T follicular helper cell (primary cell): ENCODE results near the gene MUC3A.

Source experiments
- DNase-seq: peaks from one replicate; pipeline ENCODE4 v3.0.0-alpha.2; 2020; ENCODE audit warnings: low read depth

MUC3A gene

GRCh38 chr7:100944138-100944537 lies 5.2 kb upstream of the MUC3A start:
- no peak for DNase-seq

GRCh38 chr7:100946111-100946510 lies 3.2 kb upstream of the MUC3A start:
- DNase-seq, result no peak

- DNase-seq, result no peak
Observed at GRCh38 chr7:100946766-100947365, 2.5 kb upstream of the MUC3A start.

DNA sequence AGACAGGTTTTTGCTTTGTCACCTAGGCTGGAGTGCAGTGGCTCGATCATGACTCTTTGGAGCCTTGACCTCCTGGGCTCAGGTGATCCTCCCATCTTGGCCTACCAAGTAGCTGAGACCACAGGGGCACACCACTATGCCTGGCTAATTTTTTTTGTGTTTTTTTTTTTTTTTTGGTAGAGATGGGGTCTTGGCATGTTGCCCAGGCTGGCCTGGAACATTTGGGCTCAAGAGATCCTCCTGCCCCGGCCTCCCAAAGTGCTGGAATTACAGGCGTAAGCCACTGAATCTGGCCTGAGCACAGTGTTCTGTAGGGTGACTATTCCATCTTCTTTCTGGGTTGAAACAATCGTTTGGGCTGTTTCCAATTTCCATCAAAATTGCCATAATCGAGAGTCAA lies 1.5 kb upstream of the MUC3A start:
- DNase-seq, result no peak

DNA sequence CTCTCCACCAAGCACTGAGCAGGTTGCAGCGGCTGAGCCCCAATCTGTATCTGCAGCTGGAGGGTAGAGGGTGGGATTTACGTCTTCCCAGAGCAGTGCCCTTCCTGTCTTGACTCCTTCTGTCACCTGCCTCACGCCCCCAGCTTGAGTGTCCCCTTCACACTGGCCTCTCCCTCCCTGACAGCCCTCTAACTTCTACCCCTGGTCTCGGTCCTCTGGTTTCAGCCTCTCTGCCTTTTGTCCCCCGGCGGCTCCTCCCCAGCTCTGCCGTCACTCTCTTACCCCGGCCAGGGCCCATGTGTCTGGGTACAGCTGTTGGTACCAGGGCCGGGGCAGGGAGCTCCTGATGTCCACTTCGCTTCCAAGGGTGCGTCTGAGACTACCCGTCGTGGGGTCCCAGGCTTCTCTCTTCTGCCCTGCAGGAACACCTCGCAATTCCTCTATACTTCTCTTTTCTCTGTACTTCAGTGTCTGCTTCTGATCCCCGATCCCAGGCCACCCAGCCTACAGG lies 654 bp downstream of the MUC3A start:
- DNase-seq, result no peak

- DNase-seq, result no peak
Observed at GRCh38 chr7:100951172-100951571, 1.8 kb downstream of the MUC3A start.

DNA sequence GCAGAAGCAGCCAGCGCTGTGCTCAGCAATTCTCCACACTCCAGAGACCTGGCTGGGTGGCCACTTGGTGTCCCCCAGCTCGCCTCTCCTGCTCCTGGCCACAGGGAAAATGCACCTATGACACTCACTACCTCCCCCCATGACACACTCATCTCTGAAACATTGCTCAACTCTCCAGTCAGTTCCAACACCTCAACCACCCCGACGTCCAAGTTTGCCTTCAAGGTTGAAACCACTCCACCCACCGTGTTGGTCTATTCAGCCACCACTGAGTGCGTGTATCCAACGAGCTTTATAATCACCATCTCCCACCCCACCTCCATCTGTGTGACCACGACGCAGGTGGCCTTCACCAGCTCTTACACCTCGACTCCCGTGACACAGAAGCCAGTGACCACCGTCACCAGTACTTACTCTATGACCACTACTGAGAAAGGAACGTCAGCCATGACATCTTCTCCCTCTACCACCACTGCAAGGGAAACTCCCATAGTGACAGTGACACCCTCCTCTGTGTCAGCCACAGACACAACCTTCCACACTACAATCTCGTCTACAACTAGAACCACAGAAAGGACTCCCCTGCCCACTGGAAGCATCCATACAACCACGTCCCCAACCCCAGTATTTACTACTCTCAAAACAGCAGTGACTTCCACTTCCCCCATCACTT lies 2.7 kb downstream of the MUC3A start:
- DNase-seq, result no peak

DNA sequence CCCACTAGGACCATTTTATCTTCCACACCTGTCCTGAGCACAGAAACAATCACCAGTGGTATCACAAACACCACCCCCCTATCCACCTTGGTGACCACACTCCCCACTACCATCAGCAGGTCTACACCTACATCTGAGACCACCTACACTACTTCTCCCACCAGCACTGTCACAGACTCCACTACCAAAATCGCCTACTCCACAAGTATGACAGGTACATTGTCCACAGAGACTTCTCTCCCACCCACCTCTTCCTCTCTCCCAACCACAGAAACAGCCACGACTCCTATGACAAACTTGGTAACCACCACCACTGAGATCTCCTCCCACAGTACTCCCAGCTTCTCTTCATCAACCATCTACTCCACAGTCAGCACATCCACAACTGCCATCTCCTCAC lies 3.3 kb downstream of the MUC3A start:
- no peak for DNase-seq

DNA sequence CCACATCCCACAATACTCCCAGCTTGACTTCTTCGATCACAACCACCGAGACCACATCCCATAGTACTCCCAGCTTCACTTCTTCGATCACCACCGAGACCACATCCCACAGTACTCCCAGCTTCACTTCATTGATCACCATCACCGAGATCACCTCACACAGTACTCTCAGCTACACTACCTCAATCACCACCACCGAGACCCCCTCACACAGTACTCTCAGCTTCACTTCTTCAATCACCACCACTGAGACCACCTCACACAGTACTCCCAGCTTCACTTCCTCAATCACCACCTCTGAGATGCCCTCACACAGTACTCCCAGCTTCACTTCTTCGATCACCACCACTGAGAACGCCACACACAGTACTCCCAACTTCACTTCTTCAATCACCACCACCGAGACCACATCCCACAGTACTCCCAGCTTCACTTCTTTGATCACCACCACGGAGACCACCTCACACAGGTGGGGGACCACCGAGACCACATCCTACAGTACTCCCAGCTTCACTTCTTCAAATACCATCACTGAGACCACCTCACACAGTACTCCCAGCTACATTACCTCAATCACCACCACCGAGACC lies 8.6 kb downstream of the MUC3A start:
- no peak for DNase-seq

DNA sequence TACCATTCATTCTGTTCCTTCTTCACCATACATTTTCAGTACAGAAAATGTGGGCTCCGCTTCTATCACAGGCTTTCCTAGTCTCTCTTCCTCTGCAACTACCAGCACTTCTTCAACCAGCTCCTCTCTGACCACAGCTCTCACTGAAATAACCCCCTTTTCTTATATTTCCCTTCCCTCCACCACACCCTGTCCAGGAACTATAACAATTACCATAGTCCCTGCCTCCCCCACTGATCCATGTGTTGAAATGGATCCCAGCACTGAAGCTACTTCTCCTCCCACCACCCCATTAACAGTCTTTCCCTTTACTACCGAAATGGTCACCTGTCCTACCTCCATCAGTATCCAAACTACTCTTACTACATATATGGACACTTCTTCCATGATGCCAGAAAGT lies 10.6 kb downstream of the MUC3A start:
- DNase-seq, result no peak

GRCh38 chr7:100962537-100962936 lies 13.2 kb downstream of the MUC3A start:
- DNase-seq, result no peak

DNA sequence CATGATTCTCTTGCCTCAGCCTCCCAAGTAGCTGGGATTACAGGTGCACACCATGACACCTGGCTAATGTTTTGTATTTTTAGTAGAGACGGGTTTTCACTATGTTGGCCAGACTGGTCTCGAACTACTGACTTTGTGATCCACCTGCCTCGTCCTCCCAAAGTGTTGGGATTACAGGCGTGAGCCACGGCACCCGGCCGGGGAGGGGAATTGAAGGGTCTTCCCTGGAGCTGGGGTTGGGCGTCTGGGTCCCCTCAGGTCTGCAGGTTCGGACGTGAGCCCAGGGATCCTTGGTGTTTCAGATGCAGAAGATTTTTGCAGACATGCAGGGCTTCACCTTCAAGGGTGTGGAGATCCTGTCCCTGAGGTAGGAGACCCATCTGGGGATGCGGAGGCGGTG lies 14.1 kb downstream of the MUC3A start:
- DNase-seq, result no peak

- no peak for DNase-seq
Observed at GRCh38 chr7:100963874-100964273, 14.5 kb downstream of the MUC3A start.

GRCh38 chr7:100964630-100965029 lies 15.3 kb downstream of the MUC3A start:
- no peak for DNase-seq

DNA sequence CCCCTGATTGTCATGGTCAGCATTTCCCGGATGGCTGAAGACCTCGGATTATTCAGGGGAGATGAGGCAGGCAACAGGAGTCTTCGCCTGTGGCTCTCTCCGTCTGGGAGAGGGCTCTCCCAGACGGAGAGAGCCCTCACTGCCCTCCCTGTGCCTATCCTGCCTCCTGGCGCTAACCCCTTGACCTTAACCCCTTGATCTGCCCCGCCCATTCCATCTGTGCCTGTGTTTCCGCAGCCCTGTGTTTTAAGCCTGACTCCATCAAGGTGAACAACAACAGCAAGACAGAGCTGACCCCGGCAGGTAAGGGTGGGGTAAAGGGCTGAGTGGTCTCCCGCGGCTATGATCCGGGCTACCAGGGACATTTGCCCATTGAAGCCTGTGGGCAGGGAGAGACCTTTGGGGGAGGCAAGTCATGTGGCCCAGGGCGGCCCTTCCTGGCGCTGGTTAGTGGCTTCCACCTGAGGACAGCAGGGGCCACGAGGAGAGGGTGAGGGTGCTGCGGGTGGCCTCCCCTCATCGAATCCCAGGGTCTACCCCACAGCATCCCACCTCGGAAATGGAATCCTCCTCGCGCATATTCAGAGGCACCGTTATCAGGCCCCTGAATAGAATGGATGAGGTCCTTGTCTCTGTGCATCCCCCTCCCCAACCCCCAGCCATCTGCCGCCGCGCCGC lies 15.8 kb downstream of the MUC3A start:
- no peak for DNase-seq

GRCh38 chr7:100965723-100966541 lies 16.6 kb downstream of the MUC3A start:
- peak; percentile 50 for DNase-seq

DNA sequence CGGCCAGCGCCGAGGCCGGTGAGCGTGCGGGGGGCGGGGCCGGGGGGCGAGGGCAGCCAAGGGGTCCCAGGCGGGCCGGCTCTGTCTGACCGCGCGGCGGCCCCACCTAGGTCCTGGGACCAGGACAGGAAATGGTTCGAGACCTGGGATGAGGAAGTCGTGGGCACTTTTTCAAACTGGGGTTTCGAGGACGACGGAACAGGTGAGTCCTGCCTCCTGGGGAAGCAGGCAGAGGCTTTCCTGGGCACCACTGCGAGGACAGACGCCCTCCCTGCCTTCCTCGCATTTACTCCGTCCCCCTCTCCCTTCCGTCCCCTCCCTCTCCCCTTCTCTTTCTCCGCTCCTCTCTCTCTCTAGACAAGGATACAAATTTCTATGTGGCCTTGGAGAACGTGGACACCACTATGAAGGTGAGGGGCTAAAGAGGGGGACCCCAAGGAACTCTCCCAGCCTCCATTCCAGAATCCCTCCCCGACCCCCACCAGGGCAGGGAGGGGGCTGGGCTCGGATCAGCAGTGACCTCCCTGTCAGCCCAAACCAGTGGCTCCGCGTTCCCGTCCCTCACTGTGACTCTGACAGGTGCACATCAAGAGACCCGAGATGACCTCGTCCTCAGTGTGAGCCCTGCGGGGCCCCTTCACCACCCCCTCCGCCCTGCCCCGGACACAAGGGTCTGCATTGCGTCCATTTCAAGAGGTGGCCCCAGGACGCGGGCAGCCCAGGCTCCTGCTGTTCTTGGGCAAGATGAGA lies 17.4 kb downstream of the MUC3A start:
- DNase-seq, result no peak

DNA sequence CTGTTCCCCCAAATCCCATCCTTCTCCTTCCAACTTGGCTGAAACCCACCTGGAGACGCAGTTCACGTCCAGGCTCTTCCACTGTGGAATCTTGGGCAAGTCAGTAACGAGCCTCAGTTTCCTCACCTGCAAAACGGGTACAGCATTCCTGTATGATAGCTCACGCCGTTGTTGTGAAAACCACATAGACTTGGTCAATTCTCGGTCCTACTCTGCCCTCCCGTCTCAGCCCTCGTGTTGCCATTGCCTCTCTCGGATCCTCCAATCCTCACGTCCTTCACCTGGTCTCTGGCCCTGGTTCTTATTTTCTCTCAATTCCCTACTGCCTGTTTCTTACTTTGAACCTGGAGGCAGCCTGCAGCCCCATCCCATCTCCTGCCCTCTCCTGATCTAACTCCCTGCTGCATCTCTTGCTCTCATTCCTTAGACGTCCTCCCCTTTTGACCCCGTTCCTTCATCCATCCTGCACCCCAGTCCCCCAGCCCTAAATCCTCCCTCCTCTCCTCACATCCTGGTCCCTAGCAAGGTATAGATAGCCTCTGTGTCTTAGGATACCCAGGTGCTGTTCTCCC lies 18.0 kb downstream of the MUC3A start:
- DNase-seq, result no peak

GRCh38 chr7:100968031-100968430 lies 18.7 kb downstream of the MUC3A start:
- DNase-seq, result no peak

DNA sequence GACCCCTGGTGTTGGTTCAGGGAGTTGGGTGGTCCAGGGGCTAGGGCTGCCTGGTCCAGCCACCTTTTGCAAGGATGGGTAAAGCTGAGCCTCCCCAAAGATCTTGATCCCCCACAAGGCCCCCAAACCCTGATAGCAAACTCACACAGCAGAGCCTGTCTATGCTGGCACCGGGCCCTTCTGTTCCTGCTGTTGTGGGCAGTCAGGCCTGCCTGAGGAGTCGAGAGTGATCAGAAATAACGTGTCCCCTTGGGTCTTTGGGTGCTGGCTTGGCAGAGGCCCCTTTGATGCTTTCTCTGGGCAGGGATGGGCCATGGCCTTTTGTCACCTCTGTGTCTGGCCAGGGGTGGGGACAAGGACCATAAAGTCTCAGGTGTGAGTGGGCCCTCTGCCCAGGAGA lies 19.3 kb downstream of the MUC3A start:
- no peak for DNase-seq

DNA sequence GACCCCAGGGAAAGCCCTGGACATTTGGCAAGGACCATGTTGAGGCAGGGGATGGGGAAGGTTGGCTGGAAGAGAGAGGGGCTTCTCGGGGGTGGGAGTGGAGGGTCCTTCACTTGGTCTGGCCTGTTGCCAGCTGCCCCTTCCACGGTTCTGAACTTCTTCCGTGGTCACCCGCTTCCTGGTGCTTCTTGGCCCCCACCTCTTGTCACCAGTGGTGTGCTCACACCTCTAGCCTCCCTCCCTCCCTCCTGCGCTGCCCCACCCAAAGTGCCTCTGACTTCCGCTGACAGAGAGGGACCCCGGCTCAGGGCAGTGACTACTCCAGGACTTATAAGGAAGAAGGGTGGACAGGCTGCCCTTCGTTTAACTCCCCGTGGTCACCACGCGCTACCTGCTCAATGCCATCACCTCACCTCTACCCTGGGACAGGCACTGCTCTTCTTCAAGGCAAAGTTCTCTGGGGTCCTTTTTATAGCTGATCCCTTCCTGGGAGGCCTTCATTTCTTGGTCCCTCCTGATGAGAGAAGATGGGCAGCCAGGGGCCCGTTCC lies 19.8 kb downstream of the MUC3A start, which contains the start of gene MUC12:
Gene MUC12, plus strand, starts transcription at position 500 of the 550 bp plus-strand sequence. CDS start 58 bp downstream, outside the sequence.
- no peak for DNase-seq
